ENCODE results near the gene PRICKLE1.

The PRICKLE1 gene

GRCh38 chr12:42450248-42450647 lies 139.3 kb downstream of the PRICKLE1 start:
- Histone ChIP-seq H3K36me3 (ENCODE audit: insufficient read depth, low read length) (peaks cover 13% of the 10 kb centered on the region), H3K27me3 (ENCODE audit: insufficient read depth, low read length) (no peaks in the 10 kb centered on the region), H3K4me3 (ENCODE audit: low read length) (no peak overlapping the region), H3K27ac (ENCODE audit: low read depth, low read length) (no peak overlapping the region), H3K9me3 (ENCODE audit: insufficient read depth, low read depth, low read length) (no peaks in the 10 kb centered on the region), H3K4me1 (ENCODE audit: insufficient read depth, low read length) (peaks cover 24% of the 10 kb centered on the region), H3K9ac (ENCODE audit: low read depth, low read length) (no peak overlapping the region)
- WGBS = 90% methylated on average over 2 of the region's 2 CpGs

GRCh38 chr12:42448841-42449240 lies 140.7 kb downstream of the PRICKLE1 start:
- WGBS = 97% methylated on average over 9 of the region's 9 CpGs
- Histone ChIP-seq H3K9ac (ENCODE audit: low read depth, low read length) (no peak overlapping the region), H3K36me3 (ENCODE audit: insufficient read depth, low read length) (peaks cover 22% of the 10 kb centered on the region), H3K4me3 (ENCODE audit: low read length) (no peak overlapping the region), H3K27me3 (ENCODE audit: insufficient read depth, low read length) (no peaks in the 10 kb centered on the region), H3K9me3 (ENCODE audit: insufficient read depth, low read depth, low read length) (no peaks in the 10 kb centered on the region), H3K27ac (ENCODE audit: low read depth, low read length) (no peak overlapping the region), H3K4me1 (ENCODE audit: insufficient read depth, low read length) (peaks cover 24% of the 10 kb centered on the region)

- H3K4me3 ChIP-seq (ENCODE audit: low read length) = no peak overlapping the region
- no peak overlapping the region for H3K9ac ChIP-seq (ENCODE audit: low read depth, low read length)
- no peak overlapping the region for H3K27ac ChIP-seq (ENCODE audit: low read depth, low read length)
- H3K36me3 ChIP-seq (ENCODE audit: insufficient read depth, low read length) = peaks cover 34% of the 10 kb centered on the region
- H3K9me3 ChIP-seq (ENCODE audit: insufficient read depth, low read depth, low read length) = no peaks in the 10 kb centered on the region
- peaks cover 37% of the 10 kb centered on the region for H3K4me1 ChIP-seq (ENCODE audit: insufficient read depth, low read length)
- no peaks in the 10 kb centered on the region for H3K27me3 ChIP-seq (ENCODE audit: insufficient read depth, low read length)
- 70% methylated on average over 2 of the region's 3 CpGs for WGBS
Measured at GRCh38 chr12:42447371-42447786, 142.2 kb downstream of the PRICKLE1 start.

GRCh38 chr12:42446761-42447160 lies 142.8 kb downstream of the PRICKLE1 start:
- no peaks in the 10 kb centered on the region for H3K9me3 ChIP-seq (ENCODE audit: insufficient read depth, low read depth, low read length)
- peaks cover 39% of the 10 kb centered on the region for H3K36me3 ChIP-seq (ENCODE audit: insufficient read depth, low read length)
- peaks cover 43% of the 10 kb centered on the region for H3K4me1 ChIP-seq (ENCODE audit: insufficient read depth, low read length)
- H3K27me3 ChIP-seq (ENCODE audit: insufficient read depth, low read length) = no peaks in the 10 kb centered on the region
- 36% methylated on average over 5 of the region's 6 CpGs for WGBS
- no peak overlapping the region for H3K27ac ChIP-seq (ENCODE audit: low read depth, low read length)
- no peak overlapping the region for H3K4me3 ChIP-seq (ENCODE audit: low read length)
- H3K9ac ChIP-seq (ENCODE audit: low read depth, low read length) = no peak overlapping the region

- Histone ChIP-seq H3K4me3 (ENCODE audit: low read length) (no peak overlapping the region), H3K4me1 (ENCODE audit: insufficient read depth, low read length) (peaks cover 48% of the 10 kb centered on the region), H3K9ac (ENCODE audit: low read depth, low read length) (no peak overlapping the region), H3K36me3 (ENCODE audit: insufficient read depth, low read length) (peaks cover 41% of the 10 kb centered on the region), H3K27ac (ENCODE audit: low read depth, low read length) (no peak overlapping the region), H3K27me3 (ENCODE audit: insufficient read depth, low read length) (no peaks in the 10 kb centered on the region), H3K9me3 (ENCODE audit: insufficient read depth, low read depth, low read length) (no peaks in the 10 kb centered on the region)
- WGBS = 89% methylated on average over 16 of the region's 16 CpGs
Measured at GRCh38 chr12:42445891-42446290, 143.7 kb downstream of the PRICKLE1 start.

GRCh38 chr12:42444192-42444943 lies 145.2 kb downstream of the PRICKLE1 start:
- H3K27me3 ChIP-seq (ENCODE audit: insufficient read depth, low read length) = no peaks in the 10 kb centered on the region
- H3K36me3 ChIP-seq (ENCODE audit: insufficient read depth, low read length) = peaks cover 41% of the 10 kb centered on the region
- peaks cover 46% of the 10 kb centered on the region for H3K4me1 ChIP-seq (ENCODE audit: insufficient read depth, low read length)
- no peaks in the 10 kb centered on the region for H3K9me3 ChIP-seq (ENCODE audit: insufficient read depth, low read depth, low read length)
- no peak overlapping the region for H3K9ac ChIP-seq (ENCODE audit: low read depth, low read length)
- H3K4me3 ChIP-seq (ENCODE audit: low read length) = no peak overlapping the region
- WGBS = 96% methylated on average over 7 of the region's 7 CpGs
- H3K27ac ChIP-seq (ENCODE audit: low read depth, low read length) = no peak overlapping the region

- H3K4me1 ChIP-seq (ENCODE audit: insufficient read depth, low read length) = peaks cover 46% of the 10 kb centered on the region
- H3K4me3 ChIP-seq (ENCODE audit: low read length) = no peak overlapping the region
- H3K9ac ChIP-seq (ENCODE audit: low read depth, low read length) = no peak overlapping the region
- no peak overlapping the region for H3K27ac ChIP-seq (ENCODE audit: low read depth, low read length)
- H3K27me3 ChIP-seq (ENCODE audit: insufficient read depth, low read length) = no peaks in the 10 kb centered on the region
- WGBS = 91% methylated on average over 8 of the region's 8 CpGs
- no peaks in the 10 kb centered on the region for H3K9me3 ChIP-seq (ENCODE audit: insufficient read depth, low read depth, low read length)
- H3K36me3 ChIP-seq (ENCODE audit: insufficient read depth, low read length) = peaks cover 34% of the 10 kb centered on the region
Measured at GRCh38 chr12:42442888-42443287, 146.7 kb downstream of the PRICKLE1 start.

GRCh38 chr12:42442311-42442759 lies 147.2 kb downstream of the PRICKLE1 start:
- WGBS = 83% methylated on average over 19 of the region's 19 CpGs
- no peaks in the 10 kb centered on the region for H3K9me3 ChIP-seq (ENCODE audit: insufficient read depth, low read depth, low read length)
- H3K27me3 ChIP-seq (ENCODE audit: insufficient read depth, low read length) = no peaks in the 10 kb centered on the region
- H3K36me3 ChIP-seq (ENCODE audit: insufficient read depth, low read length) = peaks cover 34% of the 10 kb centered on the region
- H3K27ac ChIP-seq (ENCODE audit: low read depth, low read length) = no peak overlapping the region
- peaks cover 41% of the 10 kb centered on the region for H3K4me1 ChIP-seq (ENCODE audit: insufficient read depth, low read length)
- H3K9ac ChIP-seq (ENCODE audit: low read depth, low read length) = no peak overlapping the region
- no peak overlapping the region for H3K4me3 ChIP-seq (ENCODE audit: low read length)

GRCh38 chr12:42440608-42441007 lies 148.9 kb downstream of the PRICKLE1 start:
- WGBS = 96% methylated on average over 11 of the region's 11 CpGs
- H3K9me3 ChIP-seq (ENCODE audit: insufficient read depth, low read depth, low read length) = no peaks in the 10 kb centered on the region
- H3K27me3 ChIP-seq (ENCODE audit: insufficient read depth, low read length) = no peaks in the 10 kb centered on the region
- H3K27ac ChIP-seq (ENCODE audit: low read depth, low read length) = no peak overlapping the region
- no peak overlapping the region for H3K4me3 ChIP-seq (ENCODE audit: low read length)
- no peak overlapping the region for H3K9ac ChIP-seq (ENCODE audit: low read depth, low read length)
- peaks cover 28% of the 10 kb centered on the region for H3K36me3 ChIP-seq (ENCODE audit: insufficient read depth, low read length)
- H3K4me1 ChIP-seq (ENCODE audit: insufficient read depth, low read length) = peaks cover 27% of the 10 kb centered on the region

GRCh38 chr12:42432517-42433140 lies 156.9 kb downstream of the PRICKLE1 start:
- no peaks in the 10 kb centered on the region for H3K4me1 ChIP-seq (ENCODE audit: insufficient read depth, low read length)
- 98% methylated on average over 5 of the region's 5 CpGs for WGBS
- H3K27me3 ChIP-seq (ENCODE audit: insufficient read depth, low read length) = no peaks in the 10 kb centered on the region
- no peak overlapping the region for H3K9ac ChIP-seq (ENCODE audit: low read depth, low read length)
- no peaks in the 10 kb centered on the region for H3K9me3 ChIP-seq (ENCODE audit: insufficient read depth, low read depth, low read length)
- H3K36me3 ChIP-seq (ENCODE audit: insufficient read depth, low read length) = peaks cover 7% of the 10 kb centered on the region; the same call in 1 of the 2 replicates
- H3K27ac ChIP-seq (ENCODE audit: low read depth, low read length) = no peak overlapping the region
- H3K4me3 ChIP-seq (ENCODE audit: low read length) = no peak overlapping the region

- H3K4me1 ChIP-seq (ENCODE audit: insufficient read depth, low read length) = peaks cover 12% of the 10 kb centered on the region
- H3K4me3 ChIP-seq (ENCODE audit: low read length) = no peak overlapping the region
- H3K9ac ChIP-seq (ENCODE audit: low read depth, low read length) = no peak overlapping the region
- no peak overlapping the region for H3K27ac ChIP-seq (ENCODE audit: low read depth, low read length)
- H3K9me3 ChIP-seq (ENCODE audit: insufficient read depth, low read depth, low read length) = no peaks in the 10 kb centered on the region
- peaks cover 11% of the 10 kb centered on the region; the same call in 1 of the 2 replicates for H3K36me3 ChIP-seq (ENCODE audit: insufficient read depth, low read length)
- no peaks in the 10 kb centered on the region for H3K27me3 ChIP-seq (ENCODE audit: insufficient read depth, low read length)
- WGBS = 100% methylated on average over 1 of the region's 2 CpGs
Measured at GRCh38 chr12:42428850-42429249, 160.7 kb downstream of the PRICKLE1 start.

All from HUES64 (cell line).